GM21381 (cell line): Measurements from ENCODE around the gene C2.
"Not testable (repeated sequence)": the region's sequence is repeated elsewhere in the genome, so short reads cannot be mapped to it uniquely, and the experiment has no call there.

Source experiments
- ATAC-seq: cut with Tn5 transposase; IDR thresholded peaks from one replicate; pipeline ENCODE4 v1.9.1; 2021; ENCODE audit warnings: mild to moderate bottlenecking, moderate library complexity; ENCODE audit not compliant: unreplicated experiment

The C2 gene

DNA sequence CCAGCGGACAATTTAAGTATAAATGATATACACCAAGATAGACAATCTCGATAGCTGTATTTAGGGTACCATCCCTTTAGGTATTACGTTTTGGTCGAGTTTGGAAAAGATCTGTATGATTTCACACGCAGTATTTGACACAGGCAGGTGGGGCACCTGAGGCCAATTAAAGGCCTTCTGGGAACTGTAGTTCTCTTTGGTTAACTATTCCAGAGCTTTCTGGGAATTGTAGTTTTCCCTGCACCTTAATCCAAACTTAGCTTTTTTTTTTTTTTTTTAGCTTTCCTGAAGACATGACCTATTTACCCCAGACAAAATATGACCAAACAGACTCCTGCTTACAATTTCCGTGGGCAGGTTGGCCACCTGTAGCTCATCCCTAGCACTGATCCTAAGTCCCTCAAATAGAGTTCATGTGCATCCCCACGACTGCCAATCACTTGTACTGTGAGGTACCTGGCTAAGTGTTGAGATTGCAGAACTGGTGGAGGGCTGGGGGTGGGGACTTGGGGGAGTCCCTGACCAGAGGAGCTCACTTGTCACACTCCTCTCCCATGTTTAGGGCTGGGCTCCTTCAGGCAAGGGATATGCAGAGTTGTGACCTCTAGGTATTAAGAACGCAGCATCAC, 29.0 kb upstream of the C2 start:
- no peak for ATAC-seq

DNA sequence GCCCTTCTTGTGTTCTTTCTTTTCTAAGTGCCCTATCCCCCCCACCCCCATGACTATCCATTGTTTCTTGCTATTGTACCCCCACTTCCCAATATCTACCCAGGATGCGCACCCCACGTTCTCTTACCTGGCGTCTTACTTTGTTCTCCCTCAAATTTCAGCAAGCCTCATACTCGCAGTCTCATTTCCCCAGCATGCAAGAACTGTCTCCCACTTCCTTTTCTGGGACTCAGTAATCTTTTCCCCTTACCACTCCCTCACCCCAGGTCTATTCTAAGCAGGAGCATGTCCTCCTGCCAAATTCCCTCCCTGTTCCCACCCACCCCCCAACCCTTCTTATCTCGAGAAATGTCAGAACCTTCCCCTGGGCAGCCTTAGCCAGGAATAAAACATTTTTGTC, 28.3 kb upstream of the C2 start:
- no peak for ATAC-seq

DNA sequence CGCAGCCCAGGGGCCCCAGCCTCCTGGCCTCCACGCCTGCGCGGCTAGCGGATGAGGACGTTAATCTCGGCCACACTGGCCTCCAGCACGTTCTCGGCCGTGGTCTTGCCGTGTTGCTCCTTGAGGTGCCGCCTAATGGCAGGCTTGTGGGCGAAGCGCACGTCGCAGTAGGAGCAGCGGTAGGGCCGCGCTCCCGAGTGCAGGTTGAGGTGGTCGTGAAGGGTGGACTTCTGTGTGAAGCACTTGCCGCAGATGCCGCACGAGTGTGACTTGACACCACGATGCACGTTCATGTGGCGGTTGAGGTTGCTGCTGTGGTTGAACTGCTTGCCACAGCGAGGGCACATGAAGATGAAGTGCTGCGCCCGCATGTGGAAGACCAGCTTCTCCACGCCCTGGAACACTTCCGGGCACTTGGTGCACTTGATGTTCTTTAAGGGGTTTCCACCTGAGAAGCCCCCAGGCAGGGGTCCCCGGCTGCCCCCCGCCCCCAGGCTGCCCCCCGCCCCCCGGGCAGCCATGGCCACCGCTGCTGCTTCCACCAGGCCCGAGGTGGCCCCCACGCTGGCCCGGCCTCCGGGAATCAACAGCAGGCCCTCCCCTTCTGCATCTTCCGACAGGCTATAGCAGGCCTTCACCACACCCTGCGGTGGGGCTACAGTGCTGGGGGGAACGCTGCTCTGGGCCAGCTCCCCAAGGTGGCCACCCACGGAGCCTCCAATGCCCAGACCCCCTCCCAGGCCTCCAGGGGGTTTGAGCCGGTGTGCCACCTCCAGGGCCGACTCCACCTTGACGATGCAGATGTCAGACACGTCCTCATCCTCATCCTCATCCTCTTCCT, 27.4 kb upstream of the C2 start:
- ATAC-seq, result no peak

DNA sequence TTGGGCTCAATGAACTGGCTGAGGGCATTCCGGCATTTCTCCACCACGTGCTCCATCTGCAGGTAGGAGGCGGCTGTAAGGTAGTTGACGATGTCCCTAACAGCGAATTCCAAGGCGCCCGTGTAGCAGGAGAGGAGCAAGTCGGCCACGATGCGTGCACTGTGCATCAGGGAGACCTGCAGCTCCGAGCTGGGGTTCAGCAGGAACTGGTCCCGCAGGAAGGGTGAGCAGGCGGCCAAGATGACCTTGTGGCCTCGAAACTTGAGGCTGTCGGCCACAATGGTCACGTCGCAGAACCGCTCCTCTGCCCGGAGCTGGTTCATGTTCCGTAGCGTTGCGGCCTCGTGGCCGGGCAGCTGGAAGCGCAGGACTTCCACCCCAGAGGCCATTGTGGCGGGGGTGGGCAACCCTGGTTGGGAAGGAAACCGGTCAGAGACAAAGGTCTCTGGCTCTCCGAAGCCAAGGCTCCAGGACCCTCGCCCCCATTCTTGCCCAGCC, 26.6 kb upstream of the C2 start:
- no peak for ATAC-seq

DNA sequence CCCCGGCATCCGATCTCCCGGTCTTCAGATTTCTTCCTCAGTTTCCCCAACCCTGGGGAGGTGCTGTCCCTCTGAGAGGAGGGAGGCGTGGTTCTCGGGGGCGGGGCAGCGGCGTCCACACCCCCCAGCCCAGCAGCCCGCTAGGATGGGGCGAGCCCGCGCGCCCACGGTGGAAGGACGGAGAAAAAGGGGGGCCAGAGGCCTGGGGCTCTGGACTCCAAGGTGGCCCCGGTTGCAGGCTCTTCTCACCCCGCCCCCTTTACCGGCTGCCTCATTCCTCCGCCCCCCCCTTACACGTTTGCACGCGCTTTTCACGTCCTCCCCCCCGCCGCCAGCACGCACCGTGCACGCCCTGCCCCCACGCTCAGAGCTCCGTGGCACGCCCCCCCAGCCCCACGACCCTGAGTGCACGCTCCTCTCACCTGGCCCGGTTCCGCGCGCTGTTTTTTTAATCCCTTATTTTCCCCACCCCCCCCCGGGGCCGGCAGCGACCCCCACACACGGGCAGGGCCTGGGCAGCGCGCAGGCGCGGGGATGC, 26.0 kb upstream of the C2 start:
- no peak for ATAC-seq

DNA sequence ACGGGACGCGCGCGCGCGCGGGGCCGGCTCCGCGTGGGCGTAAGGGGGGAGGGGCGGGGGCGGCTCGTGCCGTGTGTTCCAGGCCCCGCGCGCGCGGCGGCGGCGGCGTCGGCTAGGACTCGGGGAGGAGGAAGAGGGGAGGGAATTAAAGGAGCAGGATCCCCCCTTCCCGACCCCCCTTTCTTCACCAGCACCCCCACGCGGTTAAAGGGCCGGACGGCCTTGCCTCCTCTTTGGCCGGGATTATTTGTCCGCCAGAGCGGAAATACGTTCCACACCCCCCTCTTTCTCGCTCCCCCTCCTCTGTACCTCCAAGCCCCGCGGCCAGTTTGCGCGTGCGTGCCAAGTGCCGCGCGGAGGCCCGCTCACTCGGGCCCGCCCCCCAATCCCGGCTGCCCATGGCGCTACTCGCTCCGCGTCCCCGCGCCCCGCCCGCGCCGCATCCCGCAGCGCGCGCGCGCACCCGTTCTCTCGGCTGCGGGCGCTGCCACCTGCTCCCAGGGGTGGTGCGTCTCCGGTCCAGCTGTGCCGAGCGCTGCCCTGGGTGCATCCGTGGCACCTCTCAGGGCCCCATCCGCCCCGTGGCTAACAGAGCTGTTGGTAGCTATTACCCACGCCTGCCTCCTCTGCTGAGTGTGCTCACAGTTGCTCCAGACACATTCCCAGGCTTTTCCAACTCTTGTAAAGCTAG, 25.4 kb upstream of the C2 start, which contains the start of gene ZBTB12:
Gene ZBTB12 (minus strand): TSS at position 134 of the 691 bp plus-strand sequence. CDS start 781 bp downstream, outside the sequence.
- peak; percentile 54 for ATAC-seq

DNA sequence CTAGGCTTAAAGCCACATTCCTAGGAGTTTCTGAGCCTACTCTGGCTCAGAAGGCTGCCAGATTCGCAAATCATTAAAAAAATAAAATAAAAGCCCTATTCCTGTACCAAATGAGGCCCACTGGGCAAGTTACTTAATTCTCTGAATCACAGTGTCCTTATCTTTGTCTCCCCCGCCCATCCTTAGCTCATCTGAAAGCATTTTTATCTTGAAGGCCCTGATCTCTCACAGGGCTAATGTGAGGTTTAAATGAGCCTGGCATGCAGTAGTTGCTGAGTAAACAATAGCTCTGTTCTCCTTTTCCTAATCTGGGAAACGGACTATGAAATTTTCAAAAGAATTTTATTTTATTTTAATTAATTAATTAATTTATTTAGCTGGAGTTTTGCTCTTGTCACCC, 23.6 kb upstream of the C2 start:
- no peak for ATAC-seq

DNA sequence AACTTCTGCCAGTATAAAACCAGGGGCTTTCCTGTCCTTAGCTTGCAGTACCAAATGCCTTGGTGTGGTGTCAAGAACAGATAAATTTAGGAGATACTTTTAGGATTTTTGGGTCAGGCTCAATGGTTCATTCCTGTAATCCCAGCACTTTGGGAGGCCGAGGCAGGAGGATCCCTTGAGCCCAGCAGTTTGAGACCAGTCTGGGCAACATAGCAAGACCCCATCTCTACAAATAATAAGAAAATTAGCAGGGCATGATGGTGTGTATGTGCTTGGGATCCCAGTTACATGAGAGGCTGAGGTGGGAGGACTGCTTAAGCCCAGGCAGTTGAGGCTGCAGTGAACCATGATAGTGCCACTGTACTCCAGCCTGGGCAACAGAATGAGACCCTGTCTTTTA, 22.5 kb upstream of the C2 start:
- no peak for ATAC-seq

DNA sequence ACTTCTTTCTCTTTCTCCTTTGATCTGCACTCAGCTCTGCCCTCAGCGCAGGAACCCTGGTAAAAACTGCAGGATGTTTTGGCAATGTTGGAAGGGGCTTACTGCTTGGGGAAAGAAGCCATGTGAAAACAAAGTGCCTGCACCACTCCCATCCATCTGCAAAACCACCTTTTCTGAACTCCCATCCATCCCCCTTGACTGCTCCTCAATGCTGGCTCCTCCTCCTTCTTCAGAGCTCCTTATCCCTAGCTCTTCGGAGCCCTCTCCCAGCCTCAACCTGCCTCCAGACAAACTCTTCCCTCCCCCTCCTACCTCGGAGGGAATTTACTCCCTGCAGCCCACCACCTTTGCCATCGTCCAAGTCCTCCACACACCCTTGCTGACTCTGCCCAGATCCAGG, 21.4 kb upstream of the C2 start:
- no peak for ATAC-seq

DNA sequence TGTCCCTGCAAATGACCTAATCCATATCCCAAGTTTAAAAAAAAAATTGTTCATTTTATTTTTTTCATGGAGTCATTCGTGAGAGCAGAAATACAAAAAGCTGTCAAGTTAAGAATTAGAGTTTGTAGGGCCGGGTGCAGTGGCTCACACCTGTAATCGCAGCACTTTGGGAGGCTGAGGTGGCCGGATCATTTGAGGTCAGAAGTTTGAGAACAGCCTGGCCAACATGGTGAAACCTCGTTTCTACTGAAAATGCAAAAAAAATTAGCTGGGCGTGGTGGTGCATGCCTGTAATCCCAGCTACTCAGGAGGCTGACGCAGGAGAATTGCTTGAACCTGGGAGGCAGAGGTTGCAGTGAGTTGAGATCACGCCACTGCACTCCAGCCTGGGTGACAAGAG, 20.8 kb upstream of the C2 start:
- ATAC-seq, result not testable (repeated sequence)

DNA sequence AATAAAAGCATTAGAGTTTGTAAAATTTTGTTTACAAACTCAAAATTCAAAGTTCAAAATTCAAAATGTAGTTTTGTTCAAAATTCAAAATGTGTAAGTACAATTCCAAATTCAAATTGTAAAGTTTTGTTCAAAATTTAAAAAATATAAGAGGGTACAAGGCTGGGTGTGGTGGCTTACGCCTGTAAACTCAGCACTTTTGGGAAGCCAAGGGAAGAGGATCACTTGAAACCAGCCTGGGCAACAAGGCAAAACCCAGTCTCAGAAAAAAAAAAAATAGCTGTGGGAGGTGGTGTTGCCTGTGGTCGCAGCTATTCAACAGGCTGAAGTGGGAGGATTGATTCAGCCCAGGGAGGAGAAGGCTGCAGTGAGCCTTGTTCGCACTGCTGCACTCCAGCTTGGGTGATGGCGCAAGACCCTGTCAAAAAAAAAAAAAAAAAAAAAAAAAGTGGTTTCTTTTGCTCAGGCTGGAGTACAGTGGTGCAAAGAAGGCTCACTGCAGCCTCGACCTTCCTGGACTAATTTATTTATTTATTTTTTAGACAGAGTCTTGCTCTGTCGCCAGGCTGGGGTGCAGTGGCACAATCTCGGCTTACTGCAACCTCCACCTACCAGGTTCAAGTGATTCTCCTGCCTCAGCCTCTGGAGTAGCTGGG, 20.2 kb upstream of the C2 start:
- ATAC-seq, result no peak

DNA sequence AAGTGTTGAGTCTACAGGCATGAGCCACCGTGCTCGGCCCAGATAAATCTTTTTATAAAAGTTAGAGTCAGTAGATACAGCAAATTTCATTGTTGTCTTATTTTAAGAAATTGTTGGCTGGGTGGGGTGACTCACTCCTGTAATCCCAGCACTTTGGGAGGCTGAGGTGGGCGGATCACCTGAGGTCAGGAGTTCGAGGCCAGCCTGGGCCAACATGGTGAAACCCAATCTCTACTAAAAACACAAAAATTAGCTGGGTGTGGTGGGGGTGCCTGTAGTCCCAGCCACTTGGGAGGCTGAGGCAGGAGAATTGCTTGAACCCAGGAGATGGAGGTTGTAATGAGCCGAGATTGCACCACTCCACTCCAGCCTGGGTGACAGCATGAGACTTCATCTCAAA, 19.3 kb upstream of the C2 start:
- not testable (repeated sequence) for ATAC-seq

DNA sequence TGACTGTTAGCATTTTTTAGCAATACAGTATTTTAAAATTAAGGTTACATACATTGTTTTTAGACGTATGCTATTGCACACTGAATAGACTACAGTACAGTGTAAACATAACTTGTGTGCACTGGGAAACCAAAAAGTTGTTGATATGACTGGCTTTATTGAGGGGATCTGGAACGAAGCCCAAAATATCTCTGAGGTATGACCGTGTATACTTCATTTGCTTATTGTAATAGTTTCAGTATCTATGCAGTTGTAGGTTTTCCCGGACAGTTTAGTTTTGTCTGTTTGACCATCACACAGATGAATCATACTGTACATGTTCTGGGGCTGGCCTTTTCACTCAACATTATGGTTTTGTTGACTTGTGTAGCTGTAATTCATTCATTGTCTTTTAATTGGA, 18.7 kb upstream of the C2 start:
- ATAC-seq, result peak; percentile 81

DNA sequence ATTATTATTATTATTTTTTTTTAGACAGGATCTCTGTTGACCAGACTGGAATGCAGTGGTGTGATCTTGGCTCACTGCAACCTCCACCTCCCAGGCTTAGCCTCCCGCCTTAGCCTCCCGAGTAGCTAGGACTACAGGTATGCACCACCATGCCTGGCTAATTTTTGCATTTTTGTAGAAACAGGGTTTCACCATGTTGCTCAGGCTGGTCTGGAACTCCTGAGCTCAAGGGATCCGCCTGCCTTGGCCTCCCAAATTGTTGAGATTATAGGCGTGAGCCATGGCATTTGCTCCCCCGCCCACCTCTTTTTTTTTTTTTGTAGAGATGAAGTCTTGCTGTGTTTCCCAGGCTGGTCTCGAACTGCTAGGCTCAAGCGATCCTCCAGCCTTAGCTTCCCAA, 18.2 kb upstream of the C2 start:
- not testable (repeated sequence) for ATAC-seq

DNA sequence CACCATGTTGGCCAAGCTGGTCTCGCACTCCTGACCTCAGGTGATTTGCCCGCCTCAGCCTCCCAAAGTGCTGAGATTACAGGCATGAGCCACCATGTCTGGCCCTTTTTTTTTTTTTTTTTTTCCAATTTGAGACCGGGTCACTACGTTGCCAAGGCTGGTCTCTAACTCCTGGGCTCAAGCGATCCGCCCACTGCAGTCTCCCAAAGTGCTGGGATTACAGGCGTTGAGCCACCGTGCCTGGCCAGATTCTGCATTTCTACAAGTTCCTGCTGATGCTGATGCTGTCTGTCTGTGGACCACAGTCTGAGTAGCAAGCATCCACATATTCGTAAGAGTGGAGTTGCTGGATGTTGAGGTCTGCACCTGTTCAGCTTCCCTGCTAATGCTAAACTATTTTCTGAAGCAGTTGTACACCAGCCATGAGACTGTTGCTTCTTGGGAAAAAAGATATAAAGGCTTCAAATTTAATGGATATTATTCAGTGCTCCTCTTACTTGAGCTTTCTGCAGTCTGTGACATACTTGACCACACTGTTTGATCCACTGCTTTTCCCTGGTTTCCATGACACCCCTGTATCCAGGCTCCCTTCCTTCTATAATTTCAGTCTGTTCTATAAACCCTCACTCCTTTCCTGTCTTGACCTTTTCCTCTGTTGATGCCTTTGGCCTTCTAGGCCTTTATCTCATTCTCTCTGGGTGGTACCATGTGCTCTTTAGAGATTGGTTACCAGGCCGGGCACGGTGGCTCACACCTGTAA, 15.5 kb upstream of the C2 start:
- ATAC-seq, result no peak

DNA sequence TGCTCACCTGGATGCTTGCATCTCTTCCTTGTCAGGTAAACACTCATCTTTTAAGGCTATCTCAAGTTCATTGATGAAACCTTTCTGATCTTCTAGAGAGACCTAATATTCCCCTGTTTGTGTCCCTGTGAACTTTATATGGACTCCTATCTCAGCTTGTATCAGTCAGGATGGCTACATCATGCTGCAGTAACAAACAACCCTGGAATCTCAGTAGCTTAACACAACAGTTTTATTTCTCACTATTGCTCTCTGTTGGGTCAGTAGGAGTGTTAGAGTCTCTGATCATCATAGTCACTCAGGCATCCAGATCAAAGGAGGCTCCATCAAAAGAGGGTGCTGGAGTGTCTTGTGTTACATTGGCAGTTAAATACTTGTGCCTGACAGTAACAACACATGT, 12.2 kb upstream of the C2 start:
- no peak for ATAC-seq

DNA sequence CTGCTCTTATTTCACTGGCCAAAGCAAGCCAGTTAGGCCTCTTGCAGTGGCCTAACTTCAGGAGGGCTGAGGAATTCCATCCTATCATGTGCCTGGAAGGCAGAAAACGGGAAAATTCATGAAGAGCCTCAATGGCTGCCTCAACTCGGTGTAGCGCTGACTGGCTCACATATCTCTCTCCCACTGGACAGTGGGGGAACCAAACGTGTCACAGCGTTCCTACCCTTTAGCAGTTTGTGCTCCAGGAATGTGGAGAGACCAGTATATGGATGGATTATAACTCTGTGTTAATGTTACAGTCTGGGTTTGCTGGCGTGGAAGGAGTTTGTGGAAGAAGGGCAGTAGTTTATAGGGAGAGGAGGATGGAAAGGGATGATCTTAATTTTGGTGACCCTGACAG, 11.8 kb upstream of the C2 start:
- no peak for ATAC-seq

DNA sequence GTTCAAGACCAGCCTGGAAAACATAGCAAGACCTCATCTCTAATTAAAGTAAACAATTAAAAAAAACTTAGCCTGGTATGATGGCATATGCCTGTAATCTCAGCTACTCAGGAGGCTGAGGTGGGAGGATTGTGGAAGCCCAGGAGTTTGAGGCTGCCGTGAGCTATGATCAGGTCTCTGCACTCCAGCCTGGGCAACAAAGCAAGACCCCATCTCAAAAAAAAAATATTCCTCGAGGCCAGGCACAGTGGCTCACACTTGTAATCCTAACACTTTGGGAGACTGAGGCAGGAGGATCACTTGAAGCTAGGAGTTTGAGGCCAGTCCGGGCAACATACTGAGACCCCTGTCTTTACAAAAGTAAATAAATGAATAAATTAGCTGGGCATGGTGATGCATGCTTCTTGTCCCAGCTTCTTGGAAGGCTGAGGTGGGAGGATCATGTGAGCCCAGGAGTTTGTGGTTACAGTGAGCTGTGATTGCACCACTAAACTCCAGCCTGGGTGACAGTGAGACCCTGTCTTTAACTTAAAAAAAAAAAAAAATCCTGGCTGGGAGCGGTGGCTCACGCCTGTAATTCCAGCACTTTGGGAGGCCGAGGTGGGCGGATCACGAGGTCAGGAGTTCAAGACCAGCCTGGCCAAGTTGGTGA, 9.3 kb upstream of the C2 start:
- no peak for ATAC-seq

DNA sequence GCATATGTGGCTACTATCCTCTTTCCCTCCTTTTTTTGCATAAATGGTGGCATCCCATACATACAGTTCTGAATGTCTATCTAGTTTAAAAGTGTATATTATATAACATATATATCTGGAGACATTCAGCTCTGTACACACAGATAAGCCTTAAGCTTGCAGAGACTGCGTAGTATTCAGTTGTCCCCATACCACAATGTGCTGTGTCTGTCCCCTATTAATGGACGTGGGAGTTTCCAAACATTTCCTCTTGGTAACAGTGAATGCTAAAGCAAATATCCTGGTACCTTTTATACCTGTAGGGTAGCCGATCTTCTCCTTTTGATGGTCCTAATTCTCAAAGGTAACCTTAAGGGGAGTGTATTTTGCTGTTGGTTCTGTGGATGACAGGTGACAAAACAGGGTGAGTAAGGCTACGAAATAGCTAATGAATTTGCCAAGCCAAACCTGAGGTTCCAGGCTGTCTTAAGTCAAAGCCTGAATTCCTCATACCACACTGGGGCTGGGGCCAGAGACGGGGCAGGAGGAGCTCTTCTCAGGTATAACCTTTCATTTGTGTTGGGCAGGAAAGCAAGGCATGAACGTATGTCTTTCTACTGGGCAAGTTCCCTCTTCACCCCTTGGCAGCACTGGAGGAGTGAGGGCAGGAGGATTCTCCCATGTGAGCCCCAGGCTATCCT, 7.8 kb upstream of the C2 start:
- ATAC-seq, result no peak
